ENCODE data around the gene ARHGEF25.
"Not testable (repeated sequence)": the region's sequence is repeated elsewhere in the genome, so short reads cannot be mapped to it uniquely, and the experiment has no call there.

The ARHGEF25 gene

GRCh38 chr12:57638096-57638495, 26.9 kb downstream of the ARHGEF25 start:
- DNase-seq: no peak

- DNase-seq: no peak
Measured at GRCh38 chr12:57640175-57641042, 29.2 kb downstream of the ARHGEF25 start.

GRCh38 chr12:57641699-57642442, 30.6 kb downstream of the ARHGEF25 start:
- DNase-seq: no peak

- peak; percentile 48 for DNase-seq
Measured at GRCh38 chr12:57645990-57646658, 34.9 kb downstream of the ARHGEF25 start.

- not testable (repeated sequence) for DNase-seq
Measured at GRCh38 chr12:57646659-57647049, 35.4 kb downstream of the ARHGEF25 start.

GRCh38 chr12:57654042-57654441, 42.8 kb downstream of the ARHGEF25 start:
- no peak for DNase-seq

- DNase-seq: no peak
Measured at GRCh38 chr12:57655541-57656240, 44.5 kb downstream of the ARHGEF25 start.

GRCh38 chr12:57656408-57656807, 45.2 kb downstream of the ARHGEF25 start:
- not testable (repeated sequence) for DNase-seq

GRCh38 chr12:57657744-57658143, 46.5 kb downstream of the ARHGEF25 start:
- peak; percentile 19 for DNase-seq

- DNase-seq: no peak
Measured at GRCh38 chr12:57658890-57659289, 47.7 kb downstream of the ARHGEF25 start.

- no peak for DNase-seq
Measured at GRCh38 chr12:57661376-57661775, 50.1 kb downstream of the ARHGEF25 start.

- DNase-seq: not testable (repeated sequence)
Measured at GRCh38 chr12:57665066-57665820, 54.0 kb downstream of the ARHGEF25 start.
